Gastroesophageal sphincter (tissue), 3 donors: ENCODE data around the gene CCDC85A.

Experiments used
- EP300 ChIP-seq: sonication (generic); formaldehyde crosslinking; IDR thresholded peaks from one replicate; pipeline ENCODE4 v1.6.1; 2017; ENCODE audit warnings: antibody characterized with exemption, mild to moderate bottlenecking
- TF ChIP-seq, protein P1 (sequence below), 4 experiments: fragments of 200-600 bp in 2 of 4; fragments of 450-650 bp in 2 of 4; sonication (generic) in 1 of 4; IDR thresholded peaks; one replicate each; pipeline ENCODE4 v1.5.1; 2017 to 2019; ENCODE audit warnings: antibody characterized with exemption in 4 of 4, mild to moderate bottlenecking in 2 of 4, moderate library complexity in 2 of 4

DNA sequence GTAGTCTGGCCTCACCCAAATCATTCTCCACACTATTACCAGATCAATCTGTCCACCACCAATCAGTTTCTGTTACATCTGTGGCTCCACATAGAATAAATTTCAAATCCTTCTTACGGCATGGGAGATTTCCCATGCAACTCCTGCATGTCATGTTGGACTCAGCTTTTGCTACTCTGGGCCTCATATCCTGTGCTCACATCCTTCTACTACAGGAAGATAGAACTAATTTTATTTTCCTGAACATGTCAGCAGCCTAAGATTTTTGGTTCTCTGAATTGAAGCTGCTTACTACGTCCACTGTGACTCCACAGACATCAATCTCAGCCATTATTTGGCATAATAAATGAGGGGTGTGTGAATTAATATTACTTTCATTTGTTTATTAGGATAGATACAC lies 181.1 kb downstream of the CCDC85A start:
- TF ChIP-seq, protein P1, sequence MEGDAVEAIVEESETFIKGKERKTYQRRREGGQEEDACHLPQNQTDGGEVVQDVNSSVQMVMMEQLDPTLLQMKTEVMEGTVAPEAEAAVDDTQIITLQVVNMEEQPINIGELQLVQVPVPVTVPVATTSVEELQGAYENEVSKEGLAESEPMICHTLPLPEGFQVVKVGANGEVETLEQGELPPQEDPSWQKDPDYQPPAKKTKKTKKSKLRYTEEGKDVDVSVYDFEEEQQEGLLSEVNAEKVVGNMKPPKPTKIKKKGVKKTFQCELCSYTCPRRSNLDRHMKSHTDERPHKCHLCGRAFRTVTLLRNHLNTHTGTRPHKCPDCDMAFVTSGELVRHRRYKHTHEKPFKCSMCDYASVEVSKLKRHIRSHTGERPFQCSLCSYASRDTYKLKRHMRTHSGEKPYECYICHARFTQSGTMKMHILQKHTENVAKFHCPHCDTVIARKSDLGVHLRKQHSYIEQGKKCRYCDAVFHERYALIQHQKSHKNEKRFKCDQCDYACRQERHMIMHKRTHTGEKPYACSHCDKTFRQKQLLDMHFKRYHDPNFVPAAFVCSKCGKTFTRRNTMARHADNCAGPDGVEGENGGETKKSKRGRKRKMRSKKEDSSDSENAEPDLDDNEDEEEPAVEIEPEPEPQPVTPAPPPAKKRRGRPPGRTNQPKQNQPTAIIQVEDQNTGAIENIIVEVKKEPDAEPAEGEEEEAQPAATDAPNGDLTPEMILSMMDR (IDR thresholded peaks at IDR 0.05), result no peak
- TF ChIP-seq EP300, result no peak
